Stomach (tissue), 9 donors: ENCODE results near the gene NUP153. TPM values are rescaled to one million over a fixed set of nuclear protein-coding genes. Genes with fewer than 3 reads are reported as not detected.
A peak's percentile ranks its signal among the peaks of the same experiment; 100 is the strongest.
"Not testable (repeated sequence)": the region's sequence is repeated elsewhere in the genome, so short reads cannot be mapped to it uniquely, and the experiment has no call there.

ENCODE experiments used
- DNase-seq, 2 donors: peaks; one replicate each; pipeline versions ENCODE4 v3.0.0 to v3.0.0-alpha.2; 2013 to 2019
- H3K27ac ChIP-seq, 5 donors: fragments of 200-600 bp in 4 of 5; sonication (generic) in 4 of 5; one replicate each; pipeline ENCODE4 v1.5.1; 2013 to 2019; ENCODE audit warnings: mild to moderate bottlenecking in 1 of 5, moderate library complexity in 1 of 5
- H3K27me3 ChIP-seq, 3 donors: fragments of 200-600 bp; sonication (generic); one replicate each; pipeline ENCODE4 v1.5.1; 2017 to 2019; ENCODE audit warnings: mixed run types in 1 of 3
- H3K36me3 ChIP-seq, 4 donors: fragments of 200-600 bp; sonication (generic); 1 replicate in 3 of 4; 2 replicates in 1 of 4; pipeline ENCODE4 v1.5.1; 2016 to 2019
- H3K4me1 ChIP-seq, 4 donors: fragments of 200-600 bp; sonication (generic); one replicate each; pipeline ENCODE4 v1.5.1; 2016 to 2019
- H3K4me3 ChIP-seq, 4 donors: fragments of 200-600 bp; sonication (generic) in 3 of 4; one replicate each; pipeline ENCODE4 v1.5.1; 2016 to 2019; ENCODE audit warnings: mild to moderate bottlenecking in 1 of 4
- H3K9me3 ChIP-seq, 4 donors: fragments of 200-600 bp; sonication (generic); one replicate each; pipeline ENCODE4 v1.5.1; 2016 to 2019
- EP300 ChIP-seq: sonication (generic); formaldehyde crosslinking; IDR thresholded peaks from one replicate; pipeline ENCODE4 v1.6.1; 2017; ENCODE audit warnings: antibody characterized with exemption
- POLR2A ChIP-seq, 4 donors: fragments of 450-650 bp; IDR thresholded peaks; one replicate each; pipeline ENCODE4 v1.6.1; 2016; ENCODE audit warnings: antibody characterized with exemption in 4 of 4, control low read depth in 2 of 4, mild to moderate bottlenecking in 1 of 4, moderate library complexity in 1 of 4
- POLR2AphosphoS5 ChIP-seq, 3 donors: sonication (generic); formaldehyde crosslinking; IDR thresholded peaks; one replicate each; pipeline ENCODE4 v1.6.1; 2016; ENCODE audit warnings: antibody characterized with exemption in 3 of 3
- WGBS, 5 donors: extraction: QIAGEN DNeasy Blood & Tissue Kit in 3 of 5; methylation state at CpG; one replicate each; pipeline versions ENCODE4 v1.1.5 to v1.1.7; 2013 to 2018; 5-methylcytosine and 5-hydroxymethylcytosine counted together
- intact Hi-C: fragments of 100-400 bp; cut with DNase I; formaldehyde crosslinking; loops from one replicate; pipeline ENCODE4 v1.15.1; 2023; ENCODE audit warnings: low total_unique reads
- polyA plus RNA-seq, 3 donors: library from polyadenylated mRNA; stranded (reverse); fragments of 200-250 nt; gene quantifications; one replicate each; pipeline ENCODE4 v1.2.3, GENCODE V29; 2013
- total RNA-seq, 5 donors: library from RNA; depleted of rRNA; stranded (reverse); fragments of >200 nt; gene quantifications; one replicate each; pipeline versions ENCODE4 v1.1.0 to v1.2.3, GENCODE V29; 2014 to 2016
- TF ChIP-seq, protein P1 (sequence below), 7 experiments: fragments of 450-650 bp in 4 of 7; fragments of 200-600 bp in 3 of 7; sonication (generic) in 3 of 7; IDR thresholded peaks; one replicate each; pipeline ENCODE4 v1.5.1; 2016 to 2019; ENCODE audit warnings: antibody characterized with exemption in 7 of 7, control low read depth in 2 of 7, mild to moderate bottlenecking in 1 of 7
- donor health status: healthy with polysubstance abuse.
- donor health status: Bipolar disorder and iron deficiency.
- donor health status: healthy.

NUP153 gene
- total and polyA plus RNA-seq, 8 donors, result 5.2 to 50.5 (median 18.2) TPM

DNA sequence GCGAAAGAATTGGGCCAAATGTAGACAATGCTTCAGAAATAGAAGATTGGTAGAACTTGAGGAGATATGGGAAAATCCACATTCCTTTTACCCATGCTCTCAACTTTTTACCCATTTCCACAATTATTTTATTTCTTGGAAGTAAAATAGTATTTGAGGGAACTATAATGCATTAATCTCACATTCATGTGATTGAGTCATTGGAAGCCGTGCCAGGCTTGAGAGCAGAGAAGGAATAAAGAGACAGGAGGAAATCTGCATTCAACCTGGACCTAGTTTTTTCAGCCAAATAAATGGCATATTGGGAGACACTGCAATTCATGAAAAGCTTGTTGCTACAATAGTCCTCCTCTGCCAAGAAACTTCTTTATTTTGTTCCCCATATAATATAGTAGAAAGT, 2.8 kb upstream of the NUP153 start:
- 90 to 100% (median 97%) methylated on average over 2 of the region's 2 CpGs for WGBS, 5 donors
- Histone ChIP-seq H3K27me3 (no peaks in the 10 kb centered on the region), H3K9me3 (no peaks in the 10 kb centered on the region), H3K36me3 (no peaks in the 10 kb centered on the region), H3K4me1 (peaks cover 0 to 18% (median 10%) of the 10 kb centered on the region in 4 donors), H3K27ac (no peak overlapping the region), H3K4me3 (no peak overlapping the region)
- no peak for DNase-seq
- TF ChIP-seq POLR2AphosphoS5 (IDR thresholded peaks at IDR 0.05) (no peak), POLR2A (IDR thresholded peaks at IDR 0.05) (no peak), EP300 (no peak)
- TF ChIP-seq, protein P1, sequence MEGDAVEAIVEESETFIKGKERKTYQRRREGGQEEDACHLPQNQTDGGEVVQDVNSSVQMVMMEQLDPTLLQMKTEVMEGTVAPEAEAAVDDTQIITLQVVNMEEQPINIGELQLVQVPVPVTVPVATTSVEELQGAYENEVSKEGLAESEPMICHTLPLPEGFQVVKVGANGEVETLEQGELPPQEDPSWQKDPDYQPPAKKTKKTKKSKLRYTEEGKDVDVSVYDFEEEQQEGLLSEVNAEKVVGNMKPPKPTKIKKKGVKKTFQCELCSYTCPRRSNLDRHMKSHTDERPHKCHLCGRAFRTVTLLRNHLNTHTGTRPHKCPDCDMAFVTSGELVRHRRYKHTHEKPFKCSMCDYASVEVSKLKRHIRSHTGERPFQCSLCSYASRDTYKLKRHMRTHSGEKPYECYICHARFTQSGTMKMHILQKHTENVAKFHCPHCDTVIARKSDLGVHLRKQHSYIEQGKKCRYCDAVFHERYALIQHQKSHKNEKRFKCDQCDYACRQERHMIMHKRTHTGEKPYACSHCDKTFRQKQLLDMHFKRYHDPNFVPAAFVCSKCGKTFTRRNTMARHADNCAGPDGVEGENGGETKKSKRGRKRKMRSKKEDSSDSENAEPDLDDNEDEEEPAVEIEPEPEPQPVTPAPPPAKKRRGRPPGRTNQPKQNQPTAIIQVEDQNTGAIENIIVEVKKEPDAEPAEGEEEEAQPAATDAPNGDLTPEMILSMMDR (IDR thresholded peaks at IDR 0.05), result no peak
- intact Hi-C loops, result no loop called here

DNA sequence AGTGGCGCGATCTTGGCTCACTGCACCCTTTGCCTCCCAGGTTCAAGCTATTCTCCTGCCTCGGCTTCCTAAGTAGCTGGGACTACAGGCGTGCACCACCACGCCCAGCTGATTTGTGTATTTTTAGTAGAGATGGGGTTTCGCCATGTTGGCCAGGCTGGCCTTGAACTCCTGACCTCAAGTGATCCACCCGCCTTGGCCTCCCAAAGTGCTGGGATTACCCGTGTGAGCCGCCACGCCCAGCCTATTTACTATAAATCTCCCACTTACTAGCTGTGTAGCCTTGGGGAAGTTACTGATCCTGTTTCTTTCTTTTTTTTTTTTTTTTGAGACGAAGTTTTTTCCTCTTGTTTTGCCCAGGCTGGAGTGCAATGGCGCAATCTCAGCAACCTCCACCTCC, 1.3 kb upstream of the NUP153 start:
- H3K27ac ChIP-seq, intact Hi-C loops, H3K4me3 ChIP-seq, DNase-seq, H3K27me3 ChIP-seq, H3K9me3 ChIP-seq, H3K36me3 ChIP-seq: not testable (repeated sequence)
- H3K4me1 ChIP-seq, result peaks cover 14 to 32% (median 24%) of the 10 kb centered on the region in 4 donors
- WGBS, 5 donors, result 80 to 89% (median 81%) methylated on average over 12 of the region's 12 CpGs

DNA sequence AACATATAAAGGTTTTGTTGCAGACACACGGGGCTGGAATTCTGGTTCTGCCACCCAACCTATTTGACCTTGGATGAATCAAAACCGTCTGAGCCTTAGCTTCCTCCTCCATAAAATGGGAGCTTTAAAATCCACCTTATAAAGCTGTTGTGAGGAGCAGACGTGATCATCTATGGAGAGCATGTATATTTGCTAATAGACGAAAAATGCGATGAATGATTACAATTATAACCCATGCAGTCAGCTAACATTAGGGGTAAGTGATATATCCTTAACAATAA, 586 bp upstream of the NUP153 start:
- intact Hi-C loops, result no loop called here
- H3K27ac ChIP-seq, result peak overlapping the region in 4 of 5 donors; percentile 96 to 100 (median 99)
- H3K4me1 ChIP-seq, result peaks cover 21 to 40% (median 32%) of the 10 kb centered on the region in 4 donors
- H3K9me3 ChIP-seq, result no peaks in the 10 kb centered on the region
- peak in 1 of 2 donors; percentile 28 for DNase-seq
- H3K27me3 ChIP-seq, result no peaks in the 10 kb centered on the region
- WGBS, 5 donors, result 33 to 37% (median 35%) methylated on average over 5 of the region's 5 CpGs
- no peak for TF ChIP-seq POLR2AphosphoS5 (IDR thresholded peaks at IDR 0.05)
- H3K36me3 ChIP-seq, result no peaks in the 10 kb centered on the region
- H3K4me3 ChIP-seq, result peak overlapping the region; percentile 71 to 93 (median 80)

DNA sequence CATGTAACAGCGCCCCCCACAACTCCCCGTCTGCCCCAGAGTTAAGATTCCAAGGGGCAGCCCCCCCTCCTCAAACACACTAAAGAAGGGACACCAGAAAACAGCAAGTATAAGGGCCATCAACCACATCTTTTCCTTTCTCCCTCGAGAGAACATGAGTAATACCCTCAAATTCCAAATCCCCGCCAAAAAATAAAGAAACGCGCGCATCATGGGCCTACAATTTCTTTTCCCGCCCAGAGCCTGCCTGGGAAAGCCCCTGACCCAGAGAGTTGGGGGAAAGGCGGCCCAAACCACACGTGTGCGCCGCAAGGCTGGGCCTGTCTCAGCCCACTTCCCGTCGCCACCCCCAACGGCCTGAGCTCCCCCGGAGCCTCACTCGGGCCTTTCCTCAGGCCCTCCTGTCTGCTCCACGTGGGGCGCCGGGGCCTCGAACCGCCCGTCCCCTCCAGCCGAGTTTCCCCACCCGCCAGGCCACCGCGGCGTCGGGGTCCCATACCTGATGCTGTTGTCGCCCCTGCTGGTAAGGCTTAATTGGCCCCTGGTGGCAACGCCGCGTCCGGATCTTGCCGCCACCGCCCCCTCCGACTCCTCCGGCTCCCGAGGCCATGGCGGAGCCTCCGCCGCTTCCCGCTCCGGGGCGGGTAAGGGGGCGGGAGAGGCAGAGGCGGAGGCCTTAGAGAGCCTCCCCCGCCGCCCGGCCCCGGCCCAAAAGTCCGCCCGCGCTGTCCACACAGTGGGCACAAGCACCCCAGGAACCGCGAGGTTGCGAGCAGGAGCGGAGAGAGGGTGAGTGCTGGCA, 746 bp downstream of the NUP153 start:
- Histone ChIP-seq H3K27ac (peak overlapping the region; percentile 96 to 100 (median 99)), H3K4me1 (peaks cover 33 to 53% (median 42%) of the 10 kb centered on the region in 4 donors), H3K36me3 (no peaks in the 10 kb centered on the region), H3K27me3 (no peaks in the 10 kb centered on the region), H3K9me3 (no peaks in the 10 kb centered on the region), H3K4me3 (peak overlapping the region; percentile 71 to 93 (median 80))
- peak; percentile 65 to 90 for DNase-seq
- intact Hi-C loops, result no loop called here
- TF ChIP-seq EP300 (no peak), POLR2AphosphoS5 (IDR thresholded peaks at IDR 0.05) (peak in 2 of 3 donors; percentile 11), POLR2A (IDR thresholded peaks at IDR 0.05) (no peak)
- TF ChIP-seq, protein P1 (IDR thresholded peaks at IDR 0.05), result peak in 1 of 7 experiments; percentile 31
- 1 to 2% (median 1%) methylated on average over 23 to 58 of the region's 58 CpGs for WGBS, 5 donors

DNA sequence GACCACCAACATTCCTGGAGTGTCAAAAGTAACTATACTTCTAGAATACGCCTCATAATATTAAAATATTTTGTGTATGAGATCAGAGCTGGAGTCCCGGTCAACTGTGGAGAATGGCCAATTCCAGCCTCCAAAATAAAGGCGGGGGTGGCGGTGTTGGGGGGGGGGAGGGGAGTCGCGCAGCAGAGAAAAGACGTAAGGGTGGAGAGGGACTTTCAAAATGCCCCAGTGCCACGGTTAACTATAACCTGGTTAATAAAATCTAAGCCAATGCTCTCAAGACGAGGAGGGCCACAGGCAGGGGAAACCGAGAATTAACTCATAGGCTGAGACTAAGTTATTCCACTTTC, 1.3 kb downstream of the NUP153 start:
- WGBS, 5 donors, result 0 to 1% (median 0%) methylated on average over 10 of the region's 10 CpGs
- peaks cover 34 to 59% (median 46%) of the 10 kb centered on the region in 4 donors for H3K4me1 ChIP-seq
- no peaks in the 10 kb centered on the region for H3K36me3 ChIP-seq
- TF ChIP-seq EP300, result no peak
- H3K27me3 ChIP-seq, result no peaks in the 10 kb centered on the region
- intact Hi-C loops, result no loop called here
- H3K4me3 ChIP-seq, result peak overlapping the region; percentile 71 to 93 (median 80)
- DNase-seq, result peak; percentile 38 to 85
- peak overlapping the region; percentile 96 to 100 (median 99) for H3K27ac ChIP-seq
- H3K9me3 ChIP-seq, result no peaks in the 10 kb centered on the region

DNA sequence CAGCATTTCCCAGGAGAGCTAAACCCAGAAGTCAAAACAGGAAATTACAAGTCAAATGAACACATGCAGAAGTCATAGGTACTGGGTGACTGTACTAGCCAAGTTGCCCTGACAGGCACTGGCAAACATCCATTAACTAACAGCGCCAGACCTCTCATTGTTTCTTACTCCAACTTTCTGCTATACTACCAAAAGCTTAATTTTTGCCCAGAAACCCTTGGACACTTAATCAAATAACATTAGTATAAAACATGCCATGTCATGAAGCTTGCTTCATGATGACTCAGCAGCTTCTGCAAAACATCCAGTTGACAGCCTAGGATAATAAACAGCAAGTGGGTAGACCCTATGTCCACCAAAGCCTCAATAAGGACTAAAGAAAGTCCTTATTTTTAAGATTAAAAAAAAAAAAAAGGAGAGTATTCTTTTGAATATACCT, 3.5 kb downstream of the NUP153 start:
- peak in 1 of 2 donors; percentile 58 for DNase-seq
- Histone ChIP-seq H3K9me3 (no peaks in the 10 kb centered on the region), H3K4me3 (no peak overlapping the region), H3K36me3 (peaks cover 0 to 2% (median 0%) of the 10 kb centered on the region in 4 donors), H3K27ac (peak overlapping the region in 4 of 5 donors; percentile 96 to 100 (median 99)), H3K27me3 (no peaks in the 10 kb centered on the region), H3K4me1 (peaks cover 34 to 76% (median 53%) of the 10 kb centered on the region in 4 donors)
- TF ChIP-seq EP300 (no peak), POLR2AphosphoS5 (IDR thresholded peaks at IDR 0.05) (peak in 2 of 3 donors; percentile 6 to 63)
- TF ChIP-seq, protein P1 (IDR thresholded peaks at IDR 0.05), result no peak
- WGBS, 5 donors, result 13 to 47% (median 19%) methylated on average over 1 of the region's 1 CpG
- intact Hi-C loops, result no loop called here
